CD14-positive monocyte (primary cell): Measurements from ENCODE around the gene CNIH2. TPM values are rescaled to one million over a fixed set of nuclear protein-coding genes. Genes with fewer than 3 reads are reported as not detected.

Experiments used
- DNase-seq, 3 donors: peaks; one replicate each; pipeline ENCODE4 v3.0.0-alpha.2; 2011 to 2022
- H2AFZ ChIP-seq: 2 replicates; pipeline ENCODE4 v1.6.0; 2012; ENCODE audit warnings: mild to moderate bottlenecking, low read depth, low read length, inconsistent platforms; ENCODE audit not compliant: insufficient read depth, poor library complexity, severe bottlenecking
- H3K27ac ChIP-seq, 2 donors: 1 replicate in 1 of 2; 2 replicates in 1 of 2; pipeline ENCODE4 v1.5.1; 2012 to 2013; ENCODE audit warnings: low read length in 2 of 2, control low read depth in 1 of 2, inconsistent platforms in 1 of 2, low read depth in 1 of 2, mild to moderate bottlenecking in 1 of 2
- H3K27me3 ChIP-seq, 2 donors: one replicate each; pipeline versions ENCODE4 v1.6.0 to v1.6.1; 2011 to 2013; ENCODE audit warnings: low read length in 2 of 2; ENCODE audit not compliant: control insufficient read depth in 2 of 2, insufficient read depth in 2 of 2
- H3K36me3 ChIP-seq, 2 donors: replicated peaks in 1 of 2; 1 replicate in 1 of 2; 2 replicates in 1 of 2; pipeline versions ENCODE4 v1.5.1 to v1.6.1; 2012 to 2013; ENCODE audit warnings: low read length in 2 of 2, control low read depth in 1 of 2, inconsistent platforms in 1 of 2, mild to moderate bottlenecking in 1 of 2; ENCODE audit not compliant: insufficient read depth in 2 of 2, control insufficient read depth in 1 of 2
- H3K4me1 ChIP-seq, 2 donors: 1 replicate in 1 of 2; 2 replicates in 1 of 2; pipeline versions ENCODE4 v1.5.1 to v1.6.1; 2012 to 2013; ENCODE audit warnings: low read length in 2 of 2, control low read depth in 1 of 2, inconsistent platforms in 1 of 2, mild to moderate bottlenecking in 1 of 2, moderate library complexity in 1 of 2; ENCODE audit not compliant: insufficient read depth in 2 of 2, control insufficient read depth in 1 of 2
- H3K4me2 ChIP-seq: replicated peaks from 2 replicates; pipeline ENCODE3; 2012; ENCODE audit warnings: low read length, moderate library complexity, mild to moderate bottlenecking; ENCODE audit not compliant: poor library complexity, severe bottlenecking; ENCODE audit errors: extremely low read depth
- H3K4me3 ChIP-seq, 3 experiments: fragments of 200-600 bp in 1 of 3; sonication (generic) in 1 of 3; replicated peaks in 1 of 3; 1 replicate in 2 of 3; 2 replicates in 1 of 3; pipeline ENCODE4 v1.5.1; 2011 to 2013; ENCODE audit warnings: low read length in 3 of 3, mild to moderate bottlenecking in 3 of 3, control low read depth in 2 of 3, low read depth in 2 of 3, inconsistent platforms in 1 of 3, moderate library complexity in 1 of 3
- H3K79me2 ChIP-seq: 2 replicates; pipeline ENCODE4 v1.6.0; 2012; ENCODE audit warnings: mild to moderate bottlenecking, control low read depth, inconsistent platforms, low read length, moderate library complexity; ENCODE audit not compliant: insufficient read depth
- H3K9ac ChIP-seq: 2 replicates; pipeline ENCODE4 v1.6.0; 2017; ENCODE audit warnings: low read length, mild to moderate bottlenecking; ENCODE audit not compliant: insufficient read depth, poor library complexity, severe bottlenecking
- H3K9me3 ChIP-seq, 2 donors: replicated peaks in 1 of 2; 1 replicate in 1 of 2; 2 replicates in 1 of 2; pipeline versions ENCODE4 v1.5.1 to v1.6.1; 2012 to 2013; ENCODE audit warnings: low read length in 2 of 2, control low read depth in 1 of 2; ENCODE audit not compliant: control insufficient read depth in 1 of 2, insufficient read depth in 1 of 2
- H4K20me1 ChIP-seq: 2 replicates; pipeline ENCODE4 v1.6.0; 2012; ENCODE audit warnings: mild to moderate bottlenecking, low read length, control low read depth, moderate library complexity; ENCODE audit not compliant: insufficient read depth
- H3K27ac Mint-ChIP-seq, 7 donors: one replicate each; pipeline ENCODE4 v1.8.0; 2020; ENCODE audit warnings: mild to moderate bottlenecking in 7 of 7, mixed read lengths in 7 of 7, moderate library complexity in 6 of 7, inconsistent platforms in 2 of 7
- H3K27me3 Mint-ChIP-seq, 3 donors: one replicate each; pipeline ENCODE4 v1.8.0; 2021 to 2022; ENCODE audit warnings: low read depth in 3 of 3, mild to moderate bottlenecking in 3 of 3, mixed read lengths in 3 of 3, moderate library complexity in 3 of 3, inconsistent platforms in 1 of 3
- H3K36me3 Mint-ChIP-seq, 2 donors: one replicate each; pipeline ENCODE4 v1.8.0; 2020; ENCODE audit warnings: mixed read lengths in 2 of 2, inconsistent platforms in 1 of 2, mild to moderate bottlenecking in 1 of 2
- H3K4me1 Mint-ChIP-seq: one replicate; pipeline ENCODE4 v1.8.0; 2020; ENCODE audit warnings: mild to moderate bottlenecking, mixed read lengths
- H3K4me3 Mint-ChIP-seq, 2 donors: one replicate each; pipeline ENCODE4 v1.8.0; 2020; ENCODE audit warnings: mild to moderate bottlenecking in 2 of 2, mixed read lengths in 2 of 2, moderate library complexity in 1 of 2
- H3K9me3 Mint-ChIP-seq, 7 donors: one replicate each; pipeline ENCODE4 v1.8.0; 2020 to 2022; ENCODE audit warnings: mixed read lengths in 7 of 7, mild to moderate bottlenecking in 6 of 7, moderate library complexity in 6 of 7, inconsistent platforms in 2 of 7
- CTCF ChIP-seq: fragments of 200-600 bp; IDR thresholded peaks from one replicate; pipeline ENCODE4 v1.8.0; 2022; ENCODE audit warnings: antibody characterized with exemption, mild to moderate bottlenecking
- WGBS: methylation state at CpG from one replicate; pipeline ENCODE4 v1.1.5; 2013; ENCODE audit warnings: missing lambda C conversion rate; ENCODE audit not compliant: insufficient coverage; 5-methylcytosine and 5-hydroxymethylcytosine counted together
- intact Hi-C, 2 donors: fragments of 100-400 bp; cut with micrococcal nuclease; formaldehyde crosslinking; loops; one replicate each; pipeline versions ENCODE4 v1.15.0 to v1.15.1; 2023
- polyA plus RNA-seq, 3 donors: library from polyadenylated mRNA; depleted of rRNA in 1 of 3; unstranded in 2 of 3; stranded (reverse) in 1 of 3; fragments of 300-500 nt in 2 of 3; fragments of >200 nt in 1 of 3; fragmentation: Illumina TruSeq in 2 of 3; gene quantifications; 1 replicate in 2 of 3; 2 replicates in 1 of 3; pipeline ENCODE4 v1.2.3, GENCODE V29; 2012 to 2021

The CNIH2 gene
- polyA plus RNA-seq, 3 donors: 1.2 TPM; not detected in 2

- DNase-seq: no peak
- no peaks in the 10 kb centered on the region for H3K4me1 Mint-ChIP-seq
- Histone ChIP-seq H3K27ac (no peak overlapping the region), H3K27me3 (no peaks in the 10 kb centered on the region), H2AFZ (no peak overlapping the region), H4K20me1 (no peaks in the 10 kb centered on the region), H3K9me3 (no peaks in the 10 kb centered on the region), H3K9ac (no peak overlapping the region), H3K4me1 (no peaks in the 10 kb centered on the region), H3K79me2 (no peaks in the 10 kb centered on the region), H3K4me3 (no peak overlapping the region), H3K36me3 (peaks cover 71 to 93% of the 10 kb centered on the region in 2 donors), H3K4me2 (no peak overlapping the region)
- H3K4me3 Mint-ChIP-seq: no peak overlapping the region
- H3K27ac Mint-ChIP-seq: peak overlapping the region in 1 of 7 donors; percentile 28
- peaks cover 81 to 85% of the 10 kb centered on the region in 2 donors for H3K36me3 Mint-ChIP-seq
- H3K9me3 Mint-ChIP-seq: no peaks in the 10 kb centered on the region
- 93% methylated on average over 7 of the region's 7 CpGs for WGBS
- TF ChIP-seq CTCF: no peak
- intact Hi-C loops: no loop called here
- H3K27me3 Mint-ChIP-seq: no peaks in the 10 kb centered on the region
Measured at GRCh38 chr11:66231561-66231960, 46.4 kb upstream of the CNIH2 start.

- H3K27ac Mint-ChIP-seq: peak overlapping the region in 1 of 7 donors; percentile 49
- 98% methylated on average over 10 of the region's 11 CpGs for WGBS
Measured at GRCh38 chr11:66232769-66233168, 45.2 kb upstream of the CNIH2 start.

More at GRCh38 chr11:66232769-66233168, 45.2 kb upstream of the CNIH2 start:
- no peaks in the 10 kb centered on the region for H4K20me1 ChIP-seq
- H3K4me1 ChIP-seq: no peaks in the 10 kb centered on the region
- no peaks in the 10 kb centered on the region for H3K27me3 ChIP-seq
- H3K36me3 Mint-ChIP-seq: peaks cover 78 to 82% of the 10 kb centered on the region in 2 donors
- H2AFZ ChIP-seq: no peak overlapping the region
- H3K4me2 ChIP-seq: no peak overlapping the region
- H3K27me3 Mint-ChIP-seq: no peaks in the 10 kb centered on the region
- H3K4me3 Mint-ChIP-seq: no peak overlapping the region
- no peak for DNase-seq
- H3K79me2 ChIP-seq: no peaks in the 10 kb centered on the region
- no peak overlapping the region for H3K27ac ChIP-seq
- no peaks in the 10 kb centered on the region for H3K4me1 Mint-ChIP-seq
- intact Hi-C loops: no loop called here
- H3K9me3 ChIP-seq: no peaks in the 10 kb centered on the region
- H3K36me3 ChIP-seq: peaks cover 69 to 89% of the 10 kb centered on the region in 2 donors
- no peak overlapping the region for H3K9ac ChIP-seq
- no peak for TF ChIP-seq CTCF
- H3K4me3 ChIP-seq: no peak overlapping the region
- H3K9me3 Mint-ChIP-seq: no peaks in the 10 kb centered on the region
